GM18526 (cell line): Measurements from ENCODE around the gene ZNF641.

Experiments used
- POLR2A ChIP-seq: IDR thresholded peaks from 3 replicates; pipeline ENCODE4 v1.6.1; 2011; ENCODE audit not compliant: insufficient read length; ENCODE audit errors: extremely low read depth

ZNF641 gene

DNA sequence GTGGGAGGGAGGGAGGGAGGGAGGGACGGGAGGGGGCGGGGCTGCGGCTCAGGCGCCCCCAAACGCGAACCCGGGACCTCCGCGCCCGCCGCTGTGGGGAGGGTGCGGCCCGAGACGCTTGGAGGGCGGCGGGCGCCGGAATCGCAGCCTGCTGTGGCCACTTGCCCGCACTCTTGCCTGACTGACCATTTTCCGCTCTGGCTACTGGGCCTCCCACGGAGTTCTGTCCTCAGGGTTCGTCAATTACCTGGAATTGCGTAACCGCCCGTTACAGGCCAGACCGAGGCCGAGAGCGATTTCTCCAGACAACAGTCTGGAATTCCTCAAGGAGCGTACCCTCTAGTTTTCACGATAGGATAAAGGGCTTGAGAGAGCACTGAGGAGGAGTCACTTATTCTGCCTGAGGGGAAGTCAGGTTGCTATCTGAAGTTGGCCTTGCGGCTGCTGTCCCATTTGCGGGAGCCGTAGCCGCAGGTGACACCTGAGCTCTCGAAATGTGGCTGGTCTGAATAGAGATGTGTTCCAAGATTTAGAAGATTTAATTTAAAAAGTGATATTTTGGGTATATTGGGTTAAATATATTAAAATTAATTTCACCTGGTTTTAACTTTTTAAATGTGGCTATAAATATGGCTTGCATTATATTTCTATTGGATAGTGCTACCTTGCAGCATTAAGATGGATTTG lies 446 bp upstream of the ZNF641 start:
- TF ChIP-seq POLR2A, result no peak

DNA sequence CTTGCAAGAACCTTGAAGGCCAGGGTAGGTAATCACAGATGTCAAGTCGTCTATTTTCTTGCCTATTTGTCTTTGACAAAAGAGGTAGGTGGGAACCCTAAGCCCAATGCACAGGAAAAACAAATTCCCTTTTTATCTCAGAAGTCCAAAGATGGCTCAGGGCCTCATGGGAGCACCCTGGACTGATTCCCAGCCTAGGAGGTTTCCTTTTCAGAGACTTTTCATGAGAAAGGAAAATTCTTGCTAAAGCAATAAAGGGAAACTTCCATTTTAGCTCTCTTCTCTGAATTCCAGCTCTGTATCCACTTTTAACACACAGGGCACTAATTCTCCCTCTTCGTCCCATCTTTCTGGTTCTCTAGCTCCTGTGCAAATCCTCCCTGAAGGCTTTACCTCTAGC lies 1.2 kb downstream of the ZNF641 start:
- TF ChIP-seq POLR2A, result no peak

DNA sequence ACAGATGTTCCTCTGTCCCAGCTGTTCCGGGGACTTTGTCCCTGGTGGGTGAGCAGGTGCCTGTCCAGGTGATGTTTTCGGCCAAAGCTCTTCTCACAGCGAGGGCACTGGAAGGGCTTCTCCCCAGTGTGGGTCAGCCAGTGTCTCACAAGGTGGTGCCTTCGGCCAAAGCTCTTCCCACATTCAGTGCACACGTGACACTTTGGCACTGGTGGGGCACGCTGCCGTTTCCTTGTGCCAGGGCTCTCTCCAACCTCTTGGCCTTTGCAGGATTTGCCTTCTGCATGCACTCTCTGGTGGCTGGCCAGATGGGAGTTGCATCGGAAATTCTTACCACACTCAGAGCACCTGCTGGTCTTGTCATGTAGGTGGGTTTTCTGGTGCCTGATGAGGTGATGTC lies 7.7 kb downstream of the ZNF641 start:
- no peak for TF ChIP-seq POLR2A

DNA sequence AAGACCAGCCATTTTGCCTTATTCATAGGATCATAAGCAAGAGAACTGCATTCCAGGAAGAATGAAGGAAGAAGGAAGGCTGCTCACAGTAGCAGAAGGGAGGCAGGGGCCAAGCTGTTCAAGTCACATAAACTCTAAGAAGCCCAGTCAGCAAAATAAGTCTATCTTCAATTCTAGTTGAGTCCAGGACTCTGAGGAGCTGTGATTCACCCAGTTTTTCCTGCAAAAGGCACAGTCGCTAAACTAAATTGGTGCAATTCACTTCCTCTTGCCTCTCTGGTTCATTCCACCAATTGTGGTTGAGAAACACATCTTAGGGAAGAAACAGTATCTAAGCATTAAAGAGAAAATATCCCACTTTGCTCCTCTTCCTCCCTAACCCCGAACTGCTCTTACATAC lies 9.8 kb downstream of the ZNF641 start:
- no peak for TF ChIP-seq POLR2A

DNA sequence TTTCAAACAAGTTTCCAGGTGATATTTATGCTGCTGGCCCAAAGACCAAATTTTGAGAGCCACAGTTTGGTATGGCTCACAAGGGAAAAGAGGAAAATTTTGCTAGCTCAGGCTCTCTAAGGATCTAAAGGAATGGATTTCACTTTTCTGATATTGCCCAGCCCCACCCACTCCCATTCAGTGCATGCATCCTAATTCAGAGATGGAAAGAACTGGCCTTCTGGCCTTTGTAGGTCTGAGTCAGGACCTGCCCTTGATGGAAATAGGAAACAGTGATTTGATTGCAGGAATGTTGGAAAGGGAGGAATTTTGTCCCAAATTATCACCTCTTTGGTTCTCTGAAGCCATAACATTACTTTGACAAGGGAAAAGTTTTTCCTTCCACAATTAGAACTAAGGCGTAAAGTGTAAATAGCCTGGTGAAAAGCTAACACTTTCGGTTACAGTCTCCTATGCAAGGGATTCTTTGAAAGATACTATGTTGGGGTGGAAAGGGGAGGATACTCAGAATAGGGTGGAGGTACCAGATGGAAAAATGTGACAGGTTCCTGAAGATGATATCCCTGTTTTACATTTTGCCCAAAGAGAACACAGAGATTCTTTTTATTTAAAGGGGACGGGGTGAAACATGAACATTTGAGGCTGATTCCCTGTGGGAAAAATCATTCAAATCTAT lies 11.1 kb downstream of the ZNF641 start:
- TF ChIP-seq POLR2A, result no peak

DNA sequence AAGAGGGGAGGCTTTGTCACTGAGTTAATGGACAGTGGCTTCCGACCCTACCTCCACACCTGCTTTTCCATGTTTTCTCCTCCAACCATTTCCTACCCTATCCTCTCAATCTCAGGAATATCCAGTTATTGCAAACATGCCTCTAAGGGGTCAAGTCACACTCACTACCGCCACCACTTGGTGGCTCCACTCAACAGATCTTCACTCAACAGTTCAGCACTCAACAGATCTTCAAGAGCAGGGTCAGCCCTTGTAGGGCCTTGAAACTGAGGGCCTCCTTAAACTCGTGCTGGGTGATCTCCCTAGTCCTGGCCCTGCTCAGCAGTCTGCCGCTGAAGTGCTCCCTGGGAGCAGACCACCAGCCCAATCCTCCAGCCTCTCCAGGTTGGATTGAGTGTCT lies 14.2 kb downstream of the ZNF641 start:
- TF ChIP-seq POLR2A, result no peak

DNA sequence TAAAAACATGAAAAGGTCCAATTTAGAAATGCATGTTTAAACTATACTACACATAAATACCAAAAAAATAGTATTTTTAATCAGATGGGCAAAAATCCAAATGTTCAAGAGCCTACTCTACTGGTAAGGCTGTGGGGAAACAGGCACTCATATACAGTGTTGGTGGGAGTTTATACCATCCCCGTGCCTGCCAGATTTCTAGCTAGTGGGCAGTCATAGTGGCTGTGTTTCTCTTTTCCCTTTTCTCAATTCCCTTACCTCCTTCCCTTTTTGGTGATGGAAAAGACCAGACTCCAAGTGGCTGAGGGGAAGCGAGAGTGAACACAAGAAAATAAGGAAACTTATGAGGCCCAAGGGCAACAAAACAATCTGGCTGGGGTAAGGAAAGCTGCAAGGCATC lies 14.7 kb downstream of the ZNF641 start:
- TF ChIP-seq POLR2A, result no peak

DNA sequence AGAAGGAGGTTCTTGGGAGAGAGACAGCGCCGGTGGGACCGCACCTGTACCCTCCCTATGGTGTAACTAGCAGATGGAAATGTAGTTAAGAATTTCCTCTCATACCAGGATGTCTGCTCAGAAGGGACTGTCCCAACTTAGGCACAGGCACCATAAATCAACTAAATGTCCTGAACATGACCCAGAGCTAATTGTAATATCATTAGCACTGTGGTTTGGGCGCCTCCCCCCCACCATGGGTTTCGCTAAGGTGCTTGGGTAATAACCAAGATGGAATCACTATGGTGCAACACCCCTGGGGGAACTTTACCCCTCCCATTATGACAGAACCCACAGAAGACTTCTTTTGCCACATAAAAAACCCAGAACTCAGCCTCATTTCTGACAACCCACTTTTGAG lies 15.9 kb downstream of the ZNF641 start:
- no peak for TF ChIP-seq POLR2A

DNA sequence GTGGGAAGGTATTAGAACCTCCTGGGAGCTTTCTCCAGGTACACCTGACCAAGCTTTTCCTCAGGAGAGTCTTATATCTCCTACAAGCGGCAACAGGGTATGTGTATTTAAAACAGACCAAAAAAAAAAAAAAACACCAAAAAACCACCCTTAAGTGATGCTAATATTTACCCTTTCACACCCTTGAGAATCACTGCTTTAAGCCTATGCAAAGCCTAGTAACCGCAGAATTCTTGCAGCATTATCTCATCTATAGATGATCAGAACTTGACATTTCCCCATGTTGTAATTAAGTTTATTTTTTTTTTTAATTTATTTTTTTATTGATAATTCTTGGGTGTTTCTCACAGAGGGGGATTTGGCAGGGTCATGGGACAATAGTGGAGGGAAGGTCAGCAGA lies 19.3 kb downstream of the ZNF641 start:
- TF ChIP-seq POLR2A, result no peak

DNA sequence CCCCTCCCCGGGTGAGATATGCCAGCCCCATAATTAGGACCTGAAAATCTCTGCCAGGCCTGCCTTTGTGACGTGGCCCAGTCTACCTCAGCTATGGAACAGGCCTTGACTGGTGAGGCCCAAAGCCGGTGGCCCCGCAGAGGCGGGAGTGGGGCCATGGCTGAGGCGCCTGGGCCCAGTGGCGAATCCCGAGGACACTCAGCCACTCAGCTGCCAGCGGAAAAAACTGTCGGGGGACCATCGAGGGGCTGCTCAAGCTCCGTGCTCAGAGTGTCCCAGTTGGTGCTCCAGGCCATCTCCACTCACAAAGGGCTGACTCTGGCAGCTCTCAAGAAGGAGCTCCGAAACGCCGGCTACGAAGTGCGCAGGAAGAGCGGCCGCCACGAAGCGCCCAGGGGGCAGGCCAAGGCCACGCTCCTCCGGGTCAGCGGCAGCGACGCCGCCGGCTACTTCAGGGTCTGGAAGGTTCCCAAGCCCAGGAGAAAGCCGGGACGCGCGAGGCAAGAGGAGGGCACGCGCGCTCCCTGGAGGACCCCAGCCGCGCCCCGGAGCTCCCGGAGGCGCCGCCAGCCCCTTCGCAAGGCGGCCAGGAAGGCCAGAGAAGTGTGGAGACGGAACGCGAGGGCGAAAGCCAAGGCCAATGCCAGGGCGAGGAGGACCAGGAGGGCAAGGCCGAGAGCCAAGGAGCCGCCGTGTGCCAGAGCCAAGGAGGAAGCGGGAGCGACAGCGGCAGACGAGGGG lies 21.4 kb downstream of the ZNF641 start:
- TF ChIP-seq POLR2A, result no peak

DNA sequence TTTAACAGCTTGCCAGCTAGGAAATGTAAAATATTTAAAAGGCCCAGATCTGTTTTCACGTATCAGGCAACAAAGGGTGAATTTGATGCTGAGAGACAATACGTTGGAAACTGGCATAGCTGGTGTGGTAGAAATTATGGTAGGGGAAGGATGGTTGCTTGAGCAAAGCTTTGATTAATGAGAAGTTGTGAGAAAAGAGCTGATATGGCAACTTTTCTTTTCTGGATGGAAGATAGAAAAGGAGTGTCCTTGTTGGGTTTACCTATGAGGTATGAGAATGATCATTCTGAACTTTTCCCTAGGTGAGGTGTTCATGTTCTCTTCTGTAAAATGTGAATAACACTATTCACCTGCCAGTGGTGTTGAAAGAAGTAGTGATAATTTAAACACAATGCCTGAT lies 34.2 kb downstream of the ZNF641 start:
- TF ChIP-seq POLR2A, result no peak

DNA sequence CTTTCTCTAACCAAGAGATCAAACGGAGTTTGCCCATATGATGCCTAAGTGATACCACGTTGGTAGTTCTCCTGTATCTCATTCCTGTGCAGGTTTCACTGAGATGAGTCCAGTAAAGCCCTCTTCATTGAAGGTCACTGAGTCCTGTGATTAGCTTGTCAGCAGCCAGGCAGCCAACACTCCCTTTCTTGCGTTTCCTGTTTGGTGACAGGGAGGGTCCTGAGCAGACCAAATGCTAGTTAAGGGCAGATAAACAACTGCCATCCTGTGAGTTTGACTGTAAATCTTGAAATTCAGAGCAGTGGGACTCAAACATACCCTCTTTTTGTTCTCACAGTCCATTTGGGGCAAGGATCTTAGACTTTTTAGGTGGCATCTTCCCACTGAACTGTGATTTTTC lies 39.4 kb downstream of the ZNF641 start:
- TF ChIP-seq POLR2A, result no peak

DNA sequence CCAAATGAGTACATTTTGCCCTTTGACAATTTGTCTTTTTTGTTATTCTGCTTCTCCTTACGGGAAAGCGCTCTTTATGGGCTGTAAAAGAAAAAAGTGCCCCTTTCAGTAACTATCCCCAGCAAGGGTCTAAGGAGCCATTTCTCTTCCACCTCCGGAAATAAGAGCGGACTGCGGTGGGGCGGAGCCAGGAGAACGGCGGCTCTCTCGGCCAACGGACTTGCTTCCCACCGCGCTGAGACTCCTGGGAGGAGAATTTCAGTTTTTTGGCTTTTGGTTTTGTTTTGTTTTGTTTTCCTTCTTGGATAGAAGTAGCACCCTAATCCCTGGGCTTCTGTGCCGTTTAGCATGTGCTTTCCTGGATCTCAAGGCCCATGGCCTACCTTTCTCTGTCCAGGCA lies 43.5 kb downstream of the ZNF641 start:
- TF ChIP-seq POLR2A, result no peak

DNA sequence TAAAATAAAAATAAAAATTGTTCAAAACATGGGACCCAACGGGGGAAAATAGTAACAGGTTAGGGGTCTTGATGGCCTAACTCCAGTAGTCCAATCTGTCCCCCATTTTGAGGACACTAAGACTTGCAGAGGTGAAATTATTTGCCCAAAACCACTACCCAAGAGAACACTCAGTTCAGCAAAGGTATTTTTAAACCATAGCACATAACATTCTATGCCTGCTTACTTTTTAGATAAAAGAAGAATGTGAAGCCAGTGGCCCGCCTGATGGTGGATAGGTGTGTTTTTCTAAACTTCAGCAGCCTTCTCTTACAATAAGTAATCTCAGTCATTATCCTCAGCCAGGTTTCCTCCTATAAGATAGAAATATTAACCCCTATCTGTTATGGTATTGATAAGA lies 45.5 kb downstream of the ZNF641 start:
- no peak for TF ChIP-seq POLR2A

DNA sequence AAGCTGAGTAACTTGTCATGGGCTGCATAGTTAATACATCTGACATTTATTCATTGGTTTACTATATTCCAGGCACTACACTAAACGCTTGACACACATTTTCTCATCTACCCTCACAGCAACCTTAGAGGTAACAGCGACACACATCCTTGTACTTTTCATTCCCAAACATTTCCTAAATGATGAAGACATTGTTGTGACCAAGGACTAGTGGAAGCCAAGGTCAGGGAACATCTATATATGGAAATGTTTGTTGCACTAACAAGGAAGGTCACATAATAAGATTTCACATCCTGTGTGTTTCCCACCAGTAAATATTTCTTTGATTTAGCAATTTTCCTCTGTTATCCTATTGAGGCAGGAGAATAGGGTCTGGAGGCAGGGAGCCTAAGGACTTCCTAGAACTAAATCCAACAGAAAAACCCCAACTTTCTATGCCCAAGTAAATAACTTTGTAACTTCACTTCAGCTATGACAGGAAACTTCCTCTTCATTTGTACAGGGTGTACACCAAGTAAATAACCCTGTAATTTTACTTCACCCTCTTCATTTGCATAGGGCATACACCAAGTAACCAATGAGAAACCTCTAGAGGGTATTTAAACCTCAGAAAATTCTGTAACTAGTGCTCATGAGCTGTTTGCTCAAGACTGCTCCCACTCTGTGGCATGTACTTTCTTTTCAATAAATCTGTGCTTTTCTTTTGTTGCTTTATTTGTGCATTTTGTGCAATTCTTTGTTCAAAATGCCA lies 48.4 kb downstream of the ZNF641 start:
- TF ChIP-seq POLR2A, result no peak

DNA sequence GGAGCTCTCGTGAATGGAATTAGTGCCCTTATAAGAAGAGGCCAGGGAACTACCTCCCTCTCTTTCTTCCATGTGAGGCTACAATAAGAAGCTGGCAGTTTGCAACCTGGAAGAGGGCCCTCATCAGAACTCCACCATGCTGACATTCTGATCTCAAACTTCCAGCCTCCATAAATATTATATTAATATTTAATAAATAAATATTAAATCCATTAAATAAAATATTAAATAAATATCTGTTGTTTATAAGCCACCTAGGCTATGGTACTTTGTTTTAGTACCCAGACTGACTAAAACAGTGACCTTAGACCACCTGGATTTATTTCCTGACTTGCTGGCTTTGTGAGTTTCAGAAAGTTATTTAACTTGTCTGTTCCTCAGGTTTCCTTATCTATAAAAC lies 49.9 kb downstream of the ZNF641 start:
- TF ChIP-seq POLR2A, result no peak
